Endothelial cell of umbilical vein (primary cell): ENCODE data around the gene ARID1B. TPM values are rescaled to one million over a fixed set of nuclear protein-coding genes. Genes with fewer than 3 reads are reported as not detected.
"Not testable (repeated sequence)": the region's sequence is repeated elsewhere in the genome, so short reads cannot be mapped to it uniquely, and the experiment has no call there.

Experiments used
- BruUV-seq: library from RNA; stranded (reverse); fragments of 400-500 nt; replicated peaks from 2 replicates; lab custom pipeline; 2021; lab: Mats Ljungman, UMichigan
- CTCF ChIA-PET: fragments of 300-600, 350-600 bp; sonication (Branson Sonifier 250); formaldehyde crosslinking; loops from one replicate; lab custom pipeline; 2021; ENCODE audit warnings: antibody characterized with exemption, inconsistent platforms; lab: Charles Lee
- POLR2A ChIA-PET: fragments of 300-600, 350-600 bp; sonication (Branson Sonifier 250); formaldehyde crosslinking; loops from one replicate; lab custom pipeline; 2021; ENCODE audit warnings: antibody characterized with exemption, inconsistent platforms; lab: Charles Lee
- DNase-seq: peaks from one replicate; pipeline ENCODE4 v3.0.0-alpha.2; 2011; ENCODE audit warnings: low read depth, low spot score
- FAIRE-seq: peaks from 2 replicates; lab custom pipeline; 2011; peaks lifted over from hg19 to GRCh38; lab: Jason Lieb, UNC
- H2AFZ ChIP-seq: 2 replicates; pipeline ENCODE4 v1.6.0; 2012; ENCODE audit warnings: low read depth, low read length, control low read depth, inconsistent platforms
- H3K27ac ChIP-seq: 2 replicates; pipeline ENCODE4 v1.5.1; 2011; ENCODE audit warnings: low read depth, mild to moderate bottlenecking, control low read depth, low read length, moderate library complexity; ENCODE audit not compliant: insufficient read depth
- H3K27me3 ChIP-seq, 2 experiments: 2 replicates each; pipeline versions ENCODE4 v1.6.0 to v1.6.1; 2011; ENCODE audit warnings: low read length in 2 of 2, mixed read lengths in 1 of 2; ENCODE audit not compliant: control insufficient read depth in 2 of 2, insufficient read depth in 2 of 2
- H3K36me3 ChIP-seq, 2 experiments: 2 replicates in 1 of 2; 3 replicates in 1 of 2; pipeline ENCODE4 v1.5.1; 2011; ENCODE audit warnings: low read length in 2 of 2, mild to moderate bottlenecking in 1 of 2, moderate library complexity in 1 of 2; ENCODE audit not compliant: control insufficient read depth in 2 of 2, insufficient read depth in 2 of 2; ENCODE audit errors: extremely low read depth in 1 of 2
- H3K4me1 ChIP-seq: 3 replicates; pipeline ENCODE4 v1.5.1; 2011; ENCODE audit warnings: mild to moderate bottlenecking, low read length; ENCODE audit not compliant: control insufficient read depth, insufficient read depth; ENCODE audit errors: extremely low read depth
- H3K4me2 ChIP-seq: 2 replicates; pipeline ENCODE4 v1.6.1; 2011; ENCODE audit warnings: low read length, control low read depth, mixed read lengths; ENCODE audit not compliant: insufficient read depth
- H3K4me3 ChIP-seq, 3 experiments: fragments of 200-600 bp in 1 of 3; sonication (generic), shearing (Covaris generic) in 1 of 3; replicated peaks in 1 of 3; 2 replicates each; pipeline ENCODE4 v1.5.1; 2011 to 2016; ENCODE audit warnings: control low read depth in 3 of 3, low read length in 3 of 3, mild to moderate bottlenecking in 2 of 3, inconsistent platforms in 1 of 3, low read depth in 1 of 3, moderate library complexity in 1 of 3; ENCODE audit not compliant: insufficient read depth in 1 of 3
- H3K79me2 ChIP-seq: 2 replicates; pipeline ENCODE4 v1.6.0; 2012; ENCODE audit warnings: low read length, inconsistent platforms; ENCODE audit not compliant: control insufficient read depth, insufficient read depth
- H3K9ac ChIP-seq: replicated peaks from 2 replicates; pipeline ENCODE3; 2011; ENCODE audit warnings: low read length, control low read depth; ENCODE audit not compliant: insufficient read depth; ENCODE audit errors: extremely low read depth
- H3K9me1 ChIP-seq: replicated peaks from 3 replicates; pipeline ENCODE4 v1.6.0; 2011; ENCODE audit warnings: mild to moderate bottlenecking, low read length; ENCODE audit not compliant: control insufficient read depth, insufficient read depth; ENCODE audit errors: extremely low read depth
- H3K9me3 ChIP-seq: replicated peaks from 2 replicates; pipeline ENCODE4 v1.5.1; 2012; ENCODE audit warnings: low read length, inconsistent platforms; ENCODE audit not compliant: control insufficient read depth, insufficient read depth
- H4K20me1 ChIP-seq: replicated peaks from 2 replicates; pipeline ENCODE3; 2011; ENCODE audit warnings: mild to moderate bottlenecking, low read length; ENCODE audit not compliant: control insufficient read depth, insufficient read depth; ENCODE audit errors: extremely low read depth
- EZH2 ChIP-seq: IDR thresholded peaks from 2 replicates; pipeline ENCODE4 v1.6.1; 2012; ENCODE audit warnings: borderline replicate concordance, low read depth, mild to moderate bottlenecking, moderate library complexity, low read length, inconsistent platforms; ENCODE audit not compliant: severe bottlenecking
- FOS ChIP-seq: IDR thresholded peaks from 2 replicates; pipeline ENCODE4 v1.6.1; 2011; ENCODE audit warnings: mild to moderate bottlenecking, low read length, moderate library complexity, borderline replicate concordance; ENCODE audit not compliant: insufficient read depth
- GATA2 ChIP-seq: IDR thresholded peaks from 2 replicates; pipeline ENCODE4 v1.7.0; 2011; ENCODE audit warnings: low read depth, mild to moderate bottlenecking, moderate library complexity, mixed read lengths, low read length; ENCODE audit not compliant: insufficient read length, insufficient read depth
- JUN ChIP-seq: IDR thresholded peaks from 2 replicates; pipeline ENCODE4 v1.6.1; 2011; ENCODE audit warnings: borderline replicate concordance, low read depth; ENCODE audit not compliant: insufficient read length, insufficient read depth
- MYC ChIP-seq: IDR thresholded peaks from one replicate; pipeline ENCODE4 v1.6.1; 2011; ENCODE audit warnings: mild to moderate bottlenecking, low read depth, low read length
- POLR2A ChIP-seq: IDR thresholded peaks from 2 replicates; pipeline ENCODE4 v1.6.1; 2012; ENCODE audit warnings: low read depth, mild to moderate bottlenecking, control low read depth, low read length
- dilution Hi-C: fragments of 300-500 bp; cut with MboI; formaldehyde crosslinking; loops from one replicate; pipeline ENCODE4 v1.15.0; 2019; ENCODE audit warnings: low sequenced_read_pairs; ENCODE audit not compliant: extremely low pct_ligation_motif_present
- intact Hi-C: fragments of 100-400 bp; cut with micrococcal nuclease; formaldehyde crosslinking; loops from one replicate; pipeline ENCODE4 v1.10.0; 2022
- polyA plus RNA-seq, 4 experiments: library from polyadenylated mRNA; depleted of rRNA in 3 of 4; stranded (reverse) in 3 of 4; unstranded in 1 of 4; fragments of >200 nt; gene quantifications; 2 replicates each; pipeline versions ENCODE4 v1.2.1 to v1.2.3, GENCODE V29; 2011 to 2012; ENCODE audit warnings: missing spikeins in 1 of 4
- total RNA-seq: library from RNA; stranded (reverse); gene quantifications from 2 replicates; pipeline ENCODE4 v1.2.3, GENCODE V29; 2021

ARID1B gene
- total and polyA plus RNA-seq, 2 donors (not counting 3 experiments of a cell fraction or from before 2014, with no cell fraction given) = 21.8 to 89.5 TPM

DNA sequence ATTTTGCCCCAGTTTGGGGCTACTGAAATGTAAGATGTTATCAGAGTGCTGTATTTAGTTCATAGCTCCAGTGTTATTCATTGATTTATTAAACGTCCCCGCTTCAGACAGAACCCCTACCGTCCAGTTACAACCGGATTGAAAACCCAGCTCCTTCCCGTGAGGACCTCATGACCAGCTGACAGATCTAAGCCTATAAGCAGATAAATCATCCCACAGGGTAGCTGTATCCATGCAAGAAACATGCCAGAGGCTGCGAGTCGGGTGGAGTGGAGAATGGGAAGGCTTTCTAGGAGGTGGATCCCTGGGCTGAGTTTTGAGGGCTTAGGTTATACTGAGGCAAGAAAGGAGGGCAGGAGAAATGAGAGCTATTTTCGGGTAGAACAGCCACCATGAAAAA, 260.0 kb downstream of the ARID1B start:
- ChIA-PET CTCF (interaction anchor here (0.8 to 2.7 kb wide), 4 partner anchors 9 to 150 kb away, joined by 3 to 39 read pairs (median 3); no protein-coding TSS in a partner anchor), POLR2A (no interaction called here)
- TF ChIP-seq POLR2A (no peak), GATA2 (no peak), EZH2 (no peak)
- Histone ChIP-seq H3K36me3 (no peaks in the 10 kb centered on the region), H3K27ac (no peak overlapping the region), H3K9me1 (no peaks in the 10 kb centered on the region), H3K4me1 (peaks cover 8% of the 10 kb centered on the region), H2AFZ (no peak overlapping the region), H3K4me3 (no peak overlapping the region), H3K9ac (no peak overlapping the region), H4K20me1 (peaks cover 2% of the 10 kb centered on the region), H3K9me3 (no peaks in the 10 kb centered on the region), H3K27me3 (no peaks in the 10 kb centered on the region), H3K79me2 (peaks cover 23% of the 10 kb centered on the region), H3K4me2 (no peak overlapping the region)
- no peak for FAIRE-seq
- no TSS peak for BruUV-seq
- no peak for DNase-seq
- intact Hi-C loops (no loop called here), dilution Hi-C loops (no loop called here)

- Histone ChIP-seq H4K20me1 (peaks cover 2% of the 10 kb centered on the region), H3K4me1 (peaks cover 13% of the 10 kb centered on the region)
Observed at GRCh38 chr6:157038610-157039009, 261.4 kb downstream of the ARID1B start.

DNA sequence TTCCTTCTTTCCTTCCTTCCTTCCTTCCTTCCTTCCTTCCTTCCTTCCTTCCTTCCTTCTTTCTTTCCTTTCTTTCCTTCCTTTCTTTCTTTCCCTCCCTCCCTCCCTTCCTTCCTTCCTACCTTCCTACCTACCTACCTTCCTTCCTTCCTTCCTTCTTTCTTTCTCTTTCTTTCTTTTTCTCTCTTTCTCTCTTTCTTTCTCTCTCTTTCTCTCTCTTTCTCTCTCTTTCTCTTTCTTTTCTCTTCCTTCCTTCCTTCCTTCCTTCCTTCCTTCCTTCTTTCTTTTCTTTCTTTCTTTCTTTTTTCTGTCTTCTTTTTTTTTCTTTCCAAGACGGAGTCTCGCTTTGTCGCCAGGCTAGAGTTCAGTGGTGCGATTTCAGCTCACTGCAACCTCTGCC, 262.5 kb downstream of the ARID1B start:
- H3K27ac ChIP-seq, intact Hi-C loops, H3K4me2 ChIP-seq, H2AFZ ChIP-seq, H3K4me3 ChIP-seq, BruUV-seq, H3K9me1 ChIP-seq, H3K27me3 ChIP-seq, CTCF ChIA-PET, H4K20me1 ChIP-seq, H3K36me3 ChIP-seq, FAIRE-seq, H3K9me3 ChIP-seq, dilution Hi-C loops, POLR2A ChIA-PET, DNase-seq, H3K9ac ChIP-seq: not testable (repeated sequence)
- H3K79me2 ChIP-seq = peaks cover 16% of the 10 kb centered on the region
- peaks cover 14% of the 10 kb centered on the region for H3K4me1 ChIP-seq

More at GRCh38 chr6:157038610-157039009, 261.4 kb downstream of the ARID1B start:
- CTCF ChIA-PET = no interaction called here
- Histone ChIP-seq H3K4me2 (no peak overlapping the region), H3K79me2 (peaks cover 18% of the 10 kb centered on the region), H2AFZ (no peak overlapping the region), H3K27me3 (no peaks in the 10 kb centered on the region), H3K4me3 (no peak overlapping the region), H3K9me1 (peaks cover 4% of the 10 kb centered on the region), H3K9ac (no peak overlapping the region), H3K36me3 (no peaks in the 10 kb centered on the region), H3K27ac (no peak overlapping the region), H3K9me3 (no peaks in the 10 kb centered on the region)
- intact Hi-C loops (no loop called here), dilution Hi-C loops (no loop called here)
- POLR2A ChIA-PET = interaction anchor here (0.7 kb wide), 1 partner anchor 450 kb away, joined by 3 read pairs; no protein-coding TSS in a partner anchor
- TF ChIP-seq POLR2A (no peak), JUN (no peak), EZH2 (no peak), FOS (no peak), GATA2 (no peak), MYC (no peak)
- no peak for FAIRE-seq
- DNase-seq = no peak
- no TSS peak for BruUV-seq
